Pancreas (tissue), 10 donors: ENCODE measurements around the gene LIMS2. TPM values are rescaled to one million over a fixed set of nuclear protein-coding genes. Genes with fewer than 3 reads are reported as not detected.

Experiments
- ATAC-seq, 4 donors: fragments of 200-7000 bp; cut with Tn5 transposase; one replicate each; pipeline versions ENCODE4 v1.8.0 to v1.9.1; 2020; ENCODE audit warnings: mild to moderate bottlenecking in 4 of 4, moderate library complexity in 4 of 4
- DNase-seq, 6 donors: peaks; one replicate each; pipeline ENCODE4 v3.0.0-alpha.2; 2020
- FAIRE-seq: peaks from 2 replicates; lab custom pipeline; 2012; peaks lifted over from hg19 to GRCh38; lab: Jason Lieb, UNC
- H3K27ac ChIP-seq, 4 donors: fragments of 200-600 bp; sonication (generic); 1 replicate in 3 of 4; 2 replicates in 1 of 4; pipeline versions ENCODE4 v1.5.0 to v1.8.0; 2020
- H3K27me3 ChIP-seq, 4 donors: fragments of 200-600 bp; one replicate each; pipeline ENCODE4 v1.8.0; 2021
- H3K36me3 ChIP-seq, 3 donors: fragments of 200-600 bp; sonication (generic) in 1 of 3; one replicate each; pipeline versions ENCODE4 v1.5.0 to v1.8.0; 2020 to 2021
- H3K4me1 ChIP-seq, 3 donors: fragments of 200-600 bp; one replicate each; pipeline ENCODE4 v1.8.0; 2021
- H3K4me3 ChIP-seq, 4 donors: fragments of 200-600 bp; sonication (generic) in 2 of 4; one replicate each; pipeline versions ENCODE4 v1.5.0 to v1.8.0; 2020 to 2021
- H3K9me3 ChIP-seq, 4 donors: fragments of 200-600 bp; one replicate each; pipeline ENCODE4 v1.8.0; 2021
- WGBS, 2 donors: extraction: QIAGEN DNeasy Blood & Tissue Kit; methylation state at CpG; one replicate each; pipeline ENCODE4 v1.1.7; 2013; 5-methylcytosine and 5-hydroxymethylcytosine counted together
- intact Hi-C, 3 donors: fragments of 100-400 bp; cut with DNase I; formaldehyde crosslinking; loops; one replicate each; pipeline versions ENCODE4 v1.11.1 to v1.14.2; 2022
- polyA plus RNA-seq, 2 donors: library from polyadenylated mRNA; stranded (reverse); fragments of 200-250 nt; gene quantifications; one replicate each; pipeline ENCODE4 v1.2.3, GENCODE V29; 2013
- total RNA-seq, 6 donors: library from RNA; stranded (reverse); fragmentation: NEBNext Ultra II Directional in 4 of 6; extraction: Animal tissue kit (Norgen Biotek cat#: 25700) in 4 of 6; gene quantifications; one replicate each; pipeline versions ENCODE4 v1.2.1 to v1.2.4, GENCODE V29; 2021 to 2023
- TF ChIP-seq, protein P1 (sequence below), 4 donors: fragments of 200-600 bp; sonication (generic) in 3 of 4; IDR thresholded peaks; one replicate each; pipeline versions ENCODE4 v1.5.0 to v1.8.0; 2021; ENCODE audit warnings: antibody characterized with exemption in 4 of 4
- donor health status: healthy with polysubstance abuse.
- donor health status: DM: no; HTN: no; CAD: no; lungs with moderate emphysema.
- donor health status: DM: no; HTN: no; CAD: no.
- donor health status: control.
- donor health status: control.
- donor health status: Bipolar disorder and iron deficiency.
- donor health status: DM: yes; HTN: yes; CAD: no.
- donor health status: DM: no; HTN: no; CAD: no.
- donor health status: DM: no; HTN: no; CAD: no.
- donor health status: DM: yes; HTN: yes; CAD: no.

Gene LIMS2
- total and polyA plus RNA-seq, 8 donors: 2.2 to 139 (median 5.2) TPM

DNA sequence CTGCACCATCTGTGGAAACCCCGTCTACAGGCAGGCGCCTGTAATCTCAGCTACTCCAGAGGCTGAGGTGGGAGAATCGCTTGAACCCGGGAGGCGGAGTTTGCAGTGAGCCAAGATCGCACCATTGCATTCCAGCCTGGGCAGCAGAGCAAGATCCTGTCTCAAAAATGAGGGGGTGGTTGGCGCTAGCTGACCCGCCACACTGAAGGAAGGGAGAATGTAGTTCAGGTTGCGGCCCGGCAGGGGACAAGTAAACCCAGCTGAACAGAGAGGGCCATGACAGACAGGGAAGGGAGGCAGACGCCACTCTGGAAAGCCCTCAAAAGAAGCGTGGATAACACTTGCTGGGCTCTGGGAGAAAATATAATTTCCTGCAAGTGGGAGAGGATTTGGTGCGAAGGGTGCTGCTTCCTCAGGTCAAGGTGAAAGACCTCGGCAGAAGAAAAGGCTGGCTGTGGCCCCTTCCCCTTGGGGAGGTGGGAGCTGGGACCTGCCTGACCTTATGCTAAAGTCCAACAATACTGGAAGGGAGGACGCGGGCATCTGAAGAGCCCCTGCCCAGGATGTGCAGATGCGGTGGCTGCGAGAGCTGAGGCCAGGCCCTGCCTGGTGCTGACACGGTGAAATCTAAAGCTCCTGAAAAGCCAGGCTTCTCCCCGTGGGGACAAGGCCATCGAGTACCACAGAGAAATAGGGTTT is 22.3 kb upstream of the LIMS2 start:
- TF ChIP-seq, protein P1, sequence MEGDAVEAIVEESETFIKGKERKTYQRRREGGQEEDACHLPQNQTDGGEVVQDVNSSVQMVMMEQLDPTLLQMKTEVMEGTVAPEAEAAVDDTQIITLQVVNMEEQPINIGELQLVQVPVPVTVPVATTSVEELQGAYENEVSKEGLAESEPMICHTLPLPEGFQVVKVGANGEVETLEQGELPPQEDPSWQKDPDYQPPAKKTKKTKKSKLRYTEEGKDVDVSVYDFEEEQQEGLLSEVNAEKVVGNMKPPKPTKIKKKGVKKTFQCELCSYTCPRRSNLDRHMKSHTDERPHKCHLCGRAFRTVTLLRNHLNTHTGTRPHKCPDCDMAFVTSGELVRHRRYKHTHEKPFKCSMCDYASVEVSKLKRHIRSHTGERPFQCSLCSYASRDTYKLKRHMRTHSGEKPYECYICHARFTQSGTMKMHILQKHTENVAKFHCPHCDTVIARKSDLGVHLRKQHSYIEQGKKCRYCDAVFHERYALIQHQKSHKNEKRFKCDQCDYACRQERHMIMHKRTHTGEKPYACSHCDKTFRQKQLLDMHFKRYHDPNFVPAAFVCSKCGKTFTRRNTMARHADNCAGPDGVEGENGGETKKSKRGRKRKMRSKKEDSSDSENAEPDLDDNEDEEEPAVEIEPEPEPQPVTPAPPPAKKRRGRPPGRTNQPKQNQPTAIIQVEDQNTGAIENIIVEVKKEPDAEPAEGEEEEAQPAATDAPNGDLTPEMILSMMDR (IDR thresholded peaks at IDR 0.05): no peak
- H3K9me3 ChIP-seq: no peaks in the 10 kb centered on the region
- no peak for ATAC-seq
- H3K36me3 ChIP-seq: no peaks in the 10 kb centered on the region
- no peak for DNase-seq
- H3K27ac ChIP-seq: no peak overlapping the region
- 91 to 92% methylated on average over 21 of the region's 21 CpGs for WGBS, 2 donors
- H3K27me3 ChIP-seq: no peaks in the 10 kb centered on the region
- H3K4me3 ChIP-seq: no peak overlapping the region
- FAIRE-seq: no peak
- intact Hi-C loops: no loop called here
- H3K4me1 ChIP-seq: peaks cover 3 to 8% (median 6%) of the 10 kb centered on the region in 3 donors

GRCh38 chr2:127695491-127696472 is 20.5 kb upstream of the LIMS2 start:
- FAIRE-seq (no peak), ATAC-seq (peak; percentile 62 to 93 (median 76)), DNase-seq (peak in 3 of 6 donors; percentile 53 to 64 (median 56))
- Histone ChIP-seq H3K27ac (no peak overlapping the region), H3K9me3 (no peaks in the 10 kb centered on the region), H3K4me1 (peaks cover 0 to 5% (median 0%) of the 10 kb centered on the region in 3 donors), H3K4me3 (peak overlapping the region in 2 of 4 donors; percentile 12 to 13), H3K27me3 (no peaks in the 10 kb centered on the region), H3K36me3 (no peaks in the 10 kb centered on the region)
- WGBS, 2 donors: 23 to 33% methylated on average over 50 to 52 of the region's 52 CpGs
- intact Hi-C loops: no loop called here
- TF ChIP-seq, protein P1 (IDR thresholded peaks at IDR 0.05): peak in 1 of 4 donors; percentile 13

GRCh38 chr2:127694986-127695385 is 19.7 kb upstream of the LIMS2 start:
- intact Hi-C loops: no loop called here
- FAIRE-seq (no peak), ATAC-seq (peak in 1 of 4 donors; percentile 35), DNase-seq (no peak)
- WGBS, 2 donors: 88 to 93% methylated on average over 9 of the region's 9 CpGs
- TF ChIP-seq, protein P1 (IDR thresholded peaks at IDR 0.05): no peak
- H3K9me3 ChIP-seq: no peaks in the 10 kb centered on the region
- H3K27ac ChIP-seq: no peak overlapping the region
- H3K4me1 ChIP-seq: no peaks in the 10 kb centered on the region
- H3K4me3 ChIP-seq: no peak overlapping the region
- no peaks in the 10 kb centered on the region for H3K27me3 ChIP-seq
- H3K36me3 ChIP-seq: no peaks in the 10 kb centered on the region

DNA sequence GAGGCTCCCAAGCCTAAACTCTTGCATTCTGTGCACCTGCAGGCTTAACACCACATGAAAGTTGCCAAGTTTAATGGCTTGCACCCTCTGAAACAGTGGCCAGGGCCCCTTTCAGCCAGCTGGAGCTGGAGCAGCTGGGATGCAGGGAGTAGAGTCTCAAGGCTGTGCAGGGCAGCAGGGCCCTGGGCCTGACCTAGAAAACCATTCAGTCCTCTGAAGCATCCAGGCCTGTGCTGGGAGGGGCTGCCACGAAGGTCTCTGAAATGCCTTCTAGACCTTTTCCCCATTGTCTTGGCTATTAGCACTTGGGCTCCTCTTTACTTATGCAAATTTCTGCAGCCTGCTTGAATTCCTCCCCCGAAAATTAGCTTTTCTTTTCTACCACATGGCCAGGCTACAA is 15.4 kb upstream of the LIMS2 start:
- no peaks in the 10 kb centered on the region for H3K4me1 ChIP-seq
- no peaks in the 10 kb centered on the region for H3K9me3 ChIP-seq
- no peak overlapping the region for H3K27ac ChIP-seq
- H3K4me3 ChIP-seq: no peak overlapping the region
- 77 to 91% methylated on average over 2 of the region's 2 CpGs for WGBS, 2 donors
- no peaks in the 10 kb centered on the region for H3K36me3 ChIP-seq
- no peaks in the 10 kb centered on the region for H3K27me3 ChIP-seq
- no peak for ATAC-seq
- TF ChIP-seq, protein P1 (IDR thresholded peaks at IDR 0.05): no peak
- no peak for DNase-seq
- no peak for FAIRE-seq
- intact Hi-C loops: no loop called here
